Epithelial cell of proximal tubule (primary cell): ENCODE results near the gene FES. TPM values are rescaled to one million over a fixed set of nuclear protein-coding genes. Genes with fewer than 3 reads are reported as not detected.
"Not testable (repeated sequence)": the region's sequence is repeated elsewhere in the genome, so short reads cannot be mapped to it uniquely, and the experiment has no call there.

Source experiments
- DNase-seq: peaks from one replicate; pipeline ENCODE4 v3.0.0-alpha.2; 2011; ENCODE audit warnings: low read depth
- H3K4me3 ChIP-seq: 2 replicates; pipeline ENCODE4 v1.5.1; 2011; ENCODE audit warnings: low read depth, mild to moderate bottlenecking, low read length
- total RNA-seq: library from RNA; depleted of rRNA; stranded (reverse); fragments of >200 nt; gene quantifications from 2 replicates; pipeline ENCODE4 v1.2.3, GENCODE V29; 2015
- TF ChIP-seq, protein P1 (sequence below): conservative IDR thresholded peaks from 2 replicates; pipeline ENCODE4 v1.5.1; 2012; ENCODE audit warnings: low read depth, mild to moderate bottlenecking, low read length

FES gene
- total RNA-seq, 1 donor from 2014 or later = 24.6 TPM

DNA sequence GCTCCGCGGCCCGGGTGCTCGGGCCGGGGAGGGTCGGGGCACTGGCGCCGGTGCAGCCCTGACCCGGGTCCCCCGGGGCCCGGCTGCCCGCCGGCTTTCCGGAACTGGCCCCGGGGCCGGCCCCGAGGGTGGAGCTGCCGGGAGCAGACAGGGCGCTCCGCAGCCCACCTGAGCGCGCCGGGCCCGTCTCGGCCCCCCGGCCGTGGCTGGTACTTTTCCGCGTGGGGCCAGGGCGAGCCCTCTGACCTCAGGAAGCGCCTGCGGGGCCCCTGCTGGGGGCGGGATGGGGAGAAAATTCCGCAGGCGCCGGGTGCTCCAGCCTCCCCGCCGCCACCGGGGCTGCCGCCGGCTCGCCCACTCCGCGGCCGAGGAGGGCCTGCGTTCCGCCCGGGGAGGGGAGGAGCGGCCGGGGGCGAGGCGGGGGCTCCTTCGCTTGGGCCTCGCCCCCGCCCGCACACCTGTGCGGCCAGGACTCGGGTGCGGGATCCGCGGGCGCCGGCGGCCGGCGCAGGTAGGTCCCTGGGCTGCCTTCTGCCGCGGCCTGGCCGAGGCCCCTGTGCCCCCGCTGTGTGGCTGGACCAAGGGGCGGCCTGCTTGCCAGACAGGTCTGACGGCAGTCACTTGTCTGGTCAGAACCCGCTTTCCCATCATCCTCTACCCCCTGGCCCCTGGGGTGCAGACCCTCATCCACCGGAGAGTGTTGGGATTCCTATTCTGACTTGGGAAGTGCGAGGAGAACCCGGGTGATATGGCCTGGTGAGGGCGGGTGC lies 12.4 kb upstream of the FES start:
- TF ChIP-seq, protein P1, sequence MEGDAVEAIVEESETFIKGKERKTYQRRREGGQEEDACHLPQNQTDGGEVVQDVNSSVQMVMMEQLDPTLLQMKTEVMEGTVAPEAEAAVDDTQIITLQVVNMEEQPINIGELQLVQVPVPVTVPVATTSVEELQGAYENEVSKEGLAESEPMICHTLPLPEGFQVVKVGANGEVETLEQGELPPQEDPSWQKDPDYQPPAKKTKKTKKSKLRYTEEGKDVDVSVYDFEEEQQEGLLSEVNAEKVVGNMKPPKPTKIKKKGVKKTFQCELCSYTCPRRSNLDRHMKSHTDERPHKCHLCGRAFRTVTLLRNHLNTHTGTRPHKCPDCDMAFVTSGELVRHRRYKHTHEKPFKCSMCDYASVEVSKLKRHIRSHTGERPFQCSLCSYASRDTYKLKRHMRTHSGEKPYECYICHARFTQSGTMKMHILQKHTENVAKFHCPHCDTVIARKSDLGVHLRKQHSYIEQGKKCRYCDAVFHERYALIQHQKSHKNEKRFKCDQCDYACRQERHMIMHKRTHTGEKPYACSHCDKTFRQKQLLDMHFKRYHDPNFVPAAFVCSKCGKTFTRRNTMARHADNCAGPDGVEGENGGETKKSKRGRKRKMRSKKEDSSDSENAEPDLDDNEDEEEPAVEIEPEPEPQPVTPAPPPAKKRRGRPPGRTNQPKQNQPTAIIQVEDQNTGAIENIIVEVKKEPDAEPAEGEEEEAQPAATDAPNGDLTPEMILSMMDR = no peak
- no peak for DNase-seq
- H3K4me3 ChIP-seq = peak overlapping the region; percentile 83

DNA sequence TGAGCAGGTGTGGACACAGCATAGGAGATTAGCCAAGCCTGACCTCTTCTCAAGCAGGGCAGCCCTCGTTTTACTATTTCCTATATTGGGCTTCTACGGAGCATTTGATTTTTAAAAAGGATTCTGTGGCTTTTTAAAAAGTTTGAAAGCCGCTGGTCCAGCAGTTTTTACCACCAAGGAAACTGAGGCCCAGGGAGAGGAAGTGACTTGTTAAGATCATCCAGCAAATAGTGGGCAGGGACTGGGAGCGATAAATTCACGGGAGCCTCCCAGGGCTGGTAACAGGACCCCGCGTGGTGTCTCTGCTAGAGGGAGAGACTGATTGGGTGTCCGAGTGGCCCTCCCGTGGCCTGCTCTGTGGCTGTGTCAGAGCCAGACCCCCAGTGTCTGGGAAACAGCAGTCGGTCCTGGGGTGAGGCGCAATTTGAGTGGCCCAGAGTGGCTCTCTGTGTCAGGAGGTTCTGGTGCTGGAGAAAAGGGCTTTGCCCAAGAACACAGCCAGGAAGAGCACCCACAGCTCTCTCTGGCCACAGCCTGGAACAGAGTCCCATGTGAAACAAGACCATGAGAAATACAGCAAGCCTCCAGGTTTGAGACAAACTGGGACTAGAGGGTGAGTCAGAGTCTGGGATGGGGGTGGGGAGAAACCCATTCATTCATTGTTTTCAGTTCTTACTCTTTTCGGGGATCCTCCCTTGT lies 11.7 kb upstream of the FES start:
- DNase-seq = no peak
- H3K4me3 ChIP-seq = peak overlapping the region; percentile 83
- TF ChIP-seq, protein P1 = no peak

- H3K4me3 ChIP-seq = peak overlapping the region; percentile 14
- DNase-seq = no peak
- TF ChIP-seq, protein P1 = no peak
These were observed 10.8 kb upstream of the FES start for GRCh38 chr15:90873488-90873997.

- peak overlapping the region; percentile 14 for H3K4me3 ChIP-seq
- DNase-seq = no peak
- TF ChIP-seq, protein P1 = no peak
These were observed 10.2 kb upstream of the FES start for GRCh38 chr15:90873998-90874605.

- not testable (repeated sequence) for DNase-seq, H3K4me3 ChIP-seq
These were observed 9.3 kb upstream of the FES start for GRCh38 chr15:90874986-90875385.

- TF ChIP-seq, protein P1 = no peak
- no peak overlapping the region for H3K4me3 ChIP-seq
- no peak for DNase-seq
These were observed 8.7 kb upstream of the FES start for GRCh38 chr15:90875549-90875981.

DNA sequence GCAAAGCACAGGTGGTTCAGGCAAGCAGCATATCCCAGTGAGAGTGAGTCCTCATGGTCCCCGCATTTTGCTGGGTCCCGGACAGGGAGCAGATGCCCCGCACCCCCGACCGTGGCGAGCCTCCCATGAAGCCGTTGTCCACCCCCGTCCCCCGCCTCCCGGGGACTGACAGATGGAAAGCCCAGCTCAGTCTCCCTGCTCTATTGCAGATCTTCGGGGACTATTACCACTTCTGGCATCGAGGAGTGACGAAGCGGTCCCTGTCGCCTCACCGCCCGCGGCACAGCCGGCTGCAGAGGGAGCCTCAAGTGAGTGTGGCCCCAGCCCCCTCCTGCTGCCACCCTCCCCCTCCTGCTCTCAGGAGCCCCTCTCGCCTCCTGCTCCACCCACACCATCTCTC lies 8.3 kb upstream of the FES start:
- TF ChIP-seq, protein P1 = no peak
- no peak overlapping the region for H3K4me3 ChIP-seq
- DNase-seq = no peak
